HepG2 (cell line): ENCODE results near the gene NOL11. TPM values are rescaled to one million over a fixed set of nuclear protein-coding genes. Genes with fewer than 3 reads are reported as not detected.

Experiments
- ATF2 ChIP-seq: sonication (generic); formaldehyde crosslinking; IDR thresholded peaks from 2 replicates; pipeline ENCODE4 v1.4.0; 2020; ENCODE audit warnings: missing genetic modification reagents
- BHLHE40 ChIP-seq: IDR thresholded peaks from 2 replicates; pipeline ENCODE4 v1.6.1; 2011; ENCODE audit warnings: low read length, improper control_type of control experiment
- DBP ChIP-seq: sonication (generic); formaldehyde crosslinking; IDR thresholded peaks from 2 replicates; pipeline ENCODE4 v1.4.0; 2020; ENCODE audit warnings: missing genetic modification reagents; ENCODE audit errors: not compliant biosample characterization
- DMAP1 ChIP-seq: IDR thresholded peaks from 2 replicates; pipeline ENCODE4 v1.6.1; 2016
- DR1 ChIP-seq: sonication (generic); formaldehyde crosslinking; IDR thresholded peaks from 2 replicates; pipeline ENCODE4 v1.8.0; 2021; ENCODE audit warnings: mild to moderate bottlenecking, missing genetic modification reagents, inconsistent platforms
- E2F5 ChIP-seq: sonication (generic); formaldehyde crosslinking; conservative IDR thresholded peaks from 2 replicates; pipeline ENCODE4 v1.4.0; 2020; ENCODE audit warnings: missing genetic modification reagents
- FOSL1 ChIP-seq: sonication (generic); formaldehyde crosslinking; IDR thresholded peaks from 2 replicates; pipeline ENCODE4 v1.9.0; 2021; ENCODE audit warnings: missing genetic modification reagents, borderline replicate concordance
- FOSL2 ChIP-seq: sonication (generic); formaldehyde crosslinking; IDR thresholded peaks from 2 replicates; pipeline ENCODE4 v1.4.0; 2020; ENCODE audit warnings: missing genetic modification reagents
- GABPB1 ChIP-seq: IDR thresholded peaks from 2 replicates; pipeline ENCODE4 v1.6.1; 2016; ENCODE audit warnings: mild to moderate bottlenecking, missing genetic modification reagents, moderate library complexity, missing compliant biosample characterization
- GFI1 ChIP-seq: sonication (generic); formaldehyde crosslinking; IDR thresholded peaks from 2 replicates; pipeline ENCODE4 v1.5.0; 2020; ENCODE audit warnings: missing genetic modification reagents, mild to moderate bottlenecking, borderline replicate concordance
- HOXA5 ChIP-seq: sonication (generic); formaldehyde crosslinking; IDR thresholded peaks from 2 replicates; pipeline ENCODE4 v1.4.0; 2020; ENCODE audit warnings: missing genetic modification reagents
- KDM2A ChIP-seq: sonication (generic); formaldehyde crosslinking; IDR thresholded peaks from 2 replicates; pipeline ENCODE4 v1.4.0; 2020; ENCODE audit warnings: low read depth, missing genetic modification reagents, borderline replicate concordance
- MAFF ChIP-seq: IDR thresholded peaks from 2 replicates; pipeline ENCODE4 v1.6.1; 2011; ENCODE audit warnings: low read depth, low read length, improper control_type of control experiment
- MXD1 ChIP-seq: sonication (generic); formaldehyde crosslinking; IDR thresholded peaks from 2 replicates; pipeline ENCODE4 v1.4.0; 2020; ENCODE audit warnings: mild to moderate bottlenecking, missing genetic modification reagents
- ONECUT2 ChIP-seq: sonication (generic); formaldehyde crosslinking; IDR thresholded peaks from 2 replicates; pipeline ENCODE4 v1.4.0; 2020; ENCODE audit warnings: missing genetic modification reagents
- RORA ChIP-seq: sonication (generic); formaldehyde crosslinking; IDR thresholded peaks from 2 replicates; pipeline ENCODE4 v1.5.0; 2020; ENCODE audit warnings: mild to moderate bottlenecking, missing genetic modification reagents, moderate library complexity
- SMARCE1 ChIP-seq: fragments of 450-650 bp; IDR thresholded peaks from 2 replicates; pipeline ENCODE4 v1.6.1; 2017; ENCODE audit warnings: borderline replicate concordance
- SOX6 ChIP-seq, 2 experiments: fragments of 450-650 bp in 1 of 2; sonication (generic) in 1 of 2; formaldehyde crosslinking in 1 of 2; IDR thresholded peaks; 2 replicates each; pipeline versions ENCODE4 v1.4.0 to v1.6.1; 2017 to 2020; ENCODE audit warnings: antibody characterized with exemption in 1 of 2, mild to moderate bottlenecking in 1 of 2, missing genetic modification reagents in 1 of 2
- TP53 ChIP-seq: sonication (generic); formaldehyde crosslinking; conservative IDR thresholded peaks from 2 replicates; pipeline ENCODE4 v1.4.0; 2020; ENCODE audit warnings: missing genetic modification reagents
- U2AF2 ChIP-seq: fragments of 200-400 bp; formaldehyde crosslinking; IDR thresholded peaks from 2 replicates; pipeline ENCODE4 v1.6.1; 2017; ENCODE audit warnings: low read depth, mild to moderate bottlenecking, low read length
- XBP1 ChIP-seq: sonication (generic); formaldehyde crosslinking; IDR thresholded peaks from 2 replicates; pipeline ENCODE4 v1.5.0; 2020; ENCODE audit warnings: missing genetic modification reagents
- ZFP1 ChIP-seq: IDR thresholded peaks from 2 replicates; pipeline ENCODE4 v1.6.1; 2016
- ZNF160 ChIP-seq: sonication (generic); formaldehyde crosslinking; IDR thresholded peaks from 2 replicates; pipeline ENCODE4 v1.8.0; 2022; ENCODE audit warnings: mild to moderate bottlenecking, inconsistent platforms, missing genetic modification reagents
- ZNF20 ChIP-seq: sonication (generic); formaldehyde crosslinking; IDR thresholded peaks from 2 replicates; pipeline ENCODE4 v1.4.0; 2020; ENCODE audit warnings: mild to moderate bottlenecking, moderate library complexity, missing genetic modification reagents
- ZNF264 ChIP-seq: sonication (generic); formaldehyde crosslinking; IDR thresholded peaks from 2 replicates; pipeline ENCODE4 v1.4.0; 2020; ENCODE audit warnings: missing genetic modification reagents
- ZNF34 ChIP-seq: sonication (generic); formaldehyde crosslinking; IDR thresholded peaks from 2 replicates; pipeline ENCODE4 v1.4.0; 2020; ENCODE audit warnings: mild to moderate bottlenecking, missing genetic modification reagents, borderline replicate concordance
- ZNF563 ChIP-seq: sonication (generic); formaldehyde crosslinking; IDR thresholded peaks from 2 replicates; pipeline ENCODE4 v1.8.0; 2022; ENCODE audit warnings: mild to moderate bottlenecking, moderate library complexity, missing genetic modification reagents
- ZNF740 ChIP-seq: sonication (generic); formaldehyde crosslinking; IDR thresholded peaks from 2 replicates; pipeline ENCODE4 v1.4.0; 2020; ENCODE audit warnings: missing genetic modification reagents
- ZNF891 ChIP-seq: sonication (generic); formaldehyde crosslinking; IDR thresholded peaks from 2 replicates; pipeline ENCODE4 v1.5.0; 2020; ENCODE audit warnings: mild to moderate bottlenecking, missing genetic modification reagents
- ZSCAN20 ChIP-seq: sonication (generic); formaldehyde crosslinking; IDR thresholded peaks from 2 replicates; pipeline ENCODE4 v1.4.0; 2020; ENCODE audit warnings: missing genetic modification reagents, mild to moderate bottlenecking, borderline replicate concordance
- polyA plus RNA-seq, 8 experiments: library from polyadenylated mRNA; depleted of rRNA in 3 of 8; stranded (reverse) in 7 of 8; unstranded in 1 of 8; fragments of >200 nt; fragmentation: Illumina TruSeq in 4 of 8; extraction: Trizol in 4 of 8; gene quantifications; 2 replicates each; pipeline versions ENCODE4 v1.2.1 to v1.2.3, GENCODE V29; 2011 to 2016; ENCODE audit warnings: low read depth in 4 of 8, missing spikeins in 1 of 8, mixed read lengths in 1 of 8; ENCODE audit not compliant: insufficient read depth in 1 of 8
- total RNA-seq, 5 experiments: library from RNA; depleted of rRNA; stranded (reverse); fragments of >200 nt; fragmentation: Illumina TruSeq; extraction: Trizol; gene quantifications; 2 replicates each; pipeline ENCODE4 v1.2.3, GENCODE V29; 2016; ENCODE audit warnings: low read depth in 1 of 5

Gene NOL11
- total and polyA plus RNA-seq, 2 of the 13 experiments (the other 11 are each of a cell fraction or from before 2014, with no cell fraction given), result 45.8 to 124 TPM

GRCh38 chr17:67779098-67779672 lies 61.4 kb downstream of the NOL11 start (continued):
- TF ChIP-seq MAFF (no peak), E2F5 (CRISPR knock-in tag) (no peak), ZNF563 (CRISPR knock-in tag) (no peak), ZSCAN20 (no peak), DBP (CRISPR knock-in tag) (no peak), ZFP1 (CRISPR knock-in tag) (no peak), ZNF34 (CRISPR knock-in tag) (no peak), FOSL2 (CRISPR knock-in tag) (peak; percentile 36; the same call in 1 of the 2 replicates), GABPB1 (CRISPR knock-in tag) (peak; percentile 48; the same call in 1 of the 2 replicates), FOSL1 (CRISPR knock-in tag) (no peak), SOX6 (IDR thresholded peaks at IDR 0.05) (no peak), SOX6 (CRISPR knock-in tag; IDR thresholded peaks at IDR 0.05) (no peak), TP53 (CRISPR knock-in tag) (no peak), XBP1 (no peak), SMARCE1 (no peak), ZNF160 (CRISPR knock-in tag) (no peak), ZNF740 (CRISPR knock-in tag) (no peak), MXD1 (no peak), RORA (CRISPR knock-in tag) (no peak), ZNF264 (CRISPR knock-in tag) (no peak), DR1 (no peak), GFI1 (CRISPR knock-in tag) (peak; percentile 55; the same call in 1 of the 2 replicates), DMAP1 (CRISPR knock-in tag) (no peak; the same call in 1 of the 2 replicates), KDM2A (no peak; the same call in 1 of the 2 replicates), U2AF2 (no peak), ONECUT2 (CRISPR knock-in tag) (peak; percentile 29; the same call in 1 of the 2 replicates), BHLHE40 (no peak), ZNF891 (CRISPR knock-in tag) (no peak), ZNF20 (CRISPR knock-in tag) (no peak), HOXA5 (CRISPR knock-in tag) (no peak), ATF2 (no peak)
